Measurements from ENCODE around the gene GPR61.

GRCh38 chr1:109538827-109539555 lies 681 bp upstream of the GPR61 start:
- TF ChIP-seq POLR2A (IDR thresholded peaks at IDR 0.05; ENCODE audit: low read length) (no peak), GATA1 (IDR thresholded peaks at IDR 0.05; ENCODE audit: low read depth, low read length) (no peak)
